HS-5 (cell line): Measurements from ENCODE around the gene CCL3.
"Not testable (repeated sequence)": the region's sequence is repeated elsewhere in the genome, so short reads cannot be mapped to it uniquely, and the experiment has no call there.

Experiments
- DNase-seq: peaks from one replicate; pipeline ENCODE4 v3.0.0-alpha.2; 2012; ENCODE audit warnings: low read depth

CCL3 gene

DNA sequence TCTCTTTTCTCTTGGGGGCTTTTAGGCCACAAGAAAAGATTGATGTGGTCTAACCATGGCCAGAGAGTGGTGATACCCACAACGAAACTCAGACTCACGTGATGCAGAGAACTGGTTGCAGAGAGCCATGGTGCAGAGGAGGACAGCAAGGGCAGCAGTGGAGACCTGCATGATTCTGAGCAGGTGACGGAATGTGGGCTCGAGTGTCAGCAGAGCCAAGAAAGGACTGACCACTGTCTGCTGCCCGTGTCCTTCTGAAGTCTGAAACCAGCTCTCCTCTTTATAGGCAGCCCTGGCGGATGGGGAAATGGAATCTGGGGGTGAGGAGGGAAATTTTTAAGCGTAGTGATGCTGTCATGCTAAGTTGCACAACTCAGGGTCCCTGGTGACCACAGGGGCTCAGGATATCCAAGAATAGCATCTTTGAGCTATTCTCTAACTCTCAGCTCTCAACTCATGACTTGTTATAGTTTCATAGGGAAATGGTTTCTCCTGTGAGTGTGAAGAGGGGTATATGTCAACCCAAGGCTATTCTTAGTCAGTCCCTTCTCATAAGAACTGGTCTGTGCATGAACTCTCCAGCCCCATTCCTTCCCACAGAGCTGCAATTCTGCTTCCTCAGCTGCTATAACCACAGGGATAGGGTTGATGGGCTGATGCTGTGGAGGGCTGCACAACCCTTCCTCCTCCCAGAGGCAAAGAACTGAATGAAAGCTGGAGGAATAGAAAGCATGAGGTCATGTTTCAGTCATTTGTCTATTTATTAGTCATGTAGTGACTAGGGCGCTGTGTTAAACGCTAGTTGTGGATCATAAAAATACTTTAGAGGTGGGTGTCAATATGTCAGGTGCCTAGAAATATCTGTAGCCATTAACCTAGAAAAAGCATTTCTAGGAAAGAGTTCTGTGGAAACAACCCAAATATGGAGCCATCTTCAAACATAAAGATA is at the start of gene CCL3:
Gene CCL3 (minus strand): TSS at position 256 of the 949 bp plus-strand sequence. CDS start 85 bp downstream, at position 171.
- no peak for DNase-seq

DNA sequence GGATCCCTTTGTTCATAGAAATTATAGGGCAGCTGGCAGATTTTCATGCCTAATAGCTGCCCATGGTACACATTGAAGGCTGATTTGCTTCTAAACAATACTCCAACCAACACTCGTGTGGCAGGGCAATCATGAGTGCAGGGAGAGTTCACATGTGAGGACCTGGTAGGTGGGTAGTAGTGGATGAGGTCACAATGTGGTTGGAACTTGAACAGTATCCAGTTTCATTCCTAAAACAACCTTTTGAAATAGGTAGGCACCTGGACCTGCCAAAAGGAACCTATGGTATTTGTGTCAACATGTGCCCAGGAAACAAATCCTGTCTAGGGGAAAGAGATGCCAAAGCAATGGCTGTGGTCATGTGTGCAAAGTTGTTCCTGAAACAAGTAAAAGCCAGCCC is 46.5 kb upstream of the CCL3 start:
- DNase-seq = no peak

DNA sequence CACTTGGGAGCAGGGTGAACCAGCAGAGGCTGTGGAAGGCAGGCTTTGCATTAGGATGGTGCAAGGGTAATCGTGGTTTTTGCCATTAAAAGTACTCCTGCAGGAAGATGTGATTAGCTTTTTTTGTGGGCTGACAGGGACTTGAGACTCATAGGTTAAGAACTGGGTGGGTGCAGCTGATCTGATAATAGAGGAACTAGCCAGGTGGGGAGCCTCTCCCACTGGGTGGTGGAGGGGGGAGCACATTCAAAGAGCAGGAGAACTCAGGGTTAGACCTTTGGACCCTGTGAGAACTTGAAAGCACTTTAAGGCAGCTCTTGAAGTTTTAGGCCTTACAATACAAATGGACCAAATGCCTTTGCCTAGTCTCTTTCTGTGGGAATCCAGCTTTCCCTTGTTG is 46.1 kb upstream of the CCL3 start:
- no peak for DNase-seq

DNA sequence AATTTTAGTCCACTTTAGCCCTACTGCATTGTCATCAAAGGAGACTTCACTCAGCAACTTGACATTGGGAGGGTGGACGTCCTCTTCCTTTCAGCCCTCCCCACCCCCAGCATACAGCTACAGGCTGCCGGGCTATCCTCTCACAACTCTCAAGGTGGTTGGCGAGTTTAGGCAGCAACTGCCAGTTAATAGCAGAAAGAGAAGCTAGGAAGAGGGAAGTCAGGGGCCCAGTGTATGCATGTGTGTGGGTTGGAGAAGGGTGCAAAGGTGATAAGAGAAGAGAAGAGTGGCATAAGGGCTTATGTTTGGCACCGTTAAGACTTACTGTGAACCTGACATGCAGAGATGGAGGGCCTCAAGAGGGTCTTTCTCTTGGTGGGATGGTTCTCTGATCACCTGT is 45.5 kb upstream of the CCL3 start:
- DNase-seq = no peak

DNA sequence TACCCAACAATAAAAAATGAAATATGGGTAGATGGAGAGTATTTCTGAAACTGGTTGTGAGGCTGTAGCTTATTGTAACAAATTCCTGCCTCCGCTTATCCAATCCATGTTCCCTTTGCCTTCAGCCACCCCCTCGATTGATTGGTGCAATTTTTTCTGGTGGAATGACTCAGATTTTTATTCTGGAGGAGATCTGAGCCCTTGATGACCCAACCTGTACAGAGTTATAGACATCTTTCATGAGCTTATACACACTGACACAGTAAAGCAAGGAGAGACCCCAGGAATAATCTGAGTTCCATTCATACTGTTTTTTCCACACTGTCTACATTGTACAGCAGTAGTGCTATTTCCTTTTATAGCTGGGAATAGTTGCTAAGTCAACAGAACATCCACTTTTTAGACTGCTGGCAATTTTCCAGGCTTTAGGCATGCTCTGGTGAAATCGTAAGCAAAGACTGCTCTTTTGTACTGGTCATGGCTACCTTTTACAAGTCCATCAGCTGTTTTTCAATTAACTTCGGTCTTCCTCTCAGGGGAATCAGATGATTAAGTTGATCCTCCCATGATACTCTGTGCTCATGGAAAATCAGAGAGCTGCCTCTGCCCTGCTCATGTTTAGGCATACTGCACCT is 43.8 kb upstream of the CCL3 start:
- no peak for DNase-seq

DNA sequence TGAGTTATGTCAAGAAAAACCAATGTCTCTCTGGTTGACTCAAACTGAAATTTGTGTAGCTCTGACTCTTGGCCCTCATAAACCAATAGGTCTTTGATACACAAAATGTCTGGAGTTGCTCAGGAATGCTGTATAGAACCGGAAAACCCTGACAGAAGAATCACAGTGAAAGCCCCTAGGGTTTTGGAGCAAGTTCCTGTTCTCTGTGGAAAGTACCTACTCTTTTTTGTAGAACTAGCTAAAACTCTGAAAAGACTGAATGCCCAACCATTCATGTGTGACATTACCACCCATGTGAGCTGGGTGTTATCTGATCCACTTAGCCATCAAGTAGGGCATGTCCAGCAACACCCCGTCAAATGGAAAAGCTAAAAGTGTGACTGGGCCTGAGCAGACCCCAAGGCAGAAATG is 42.5 kb upstream of the CCL3 start:
- DNase-seq = no peak

DNA sequence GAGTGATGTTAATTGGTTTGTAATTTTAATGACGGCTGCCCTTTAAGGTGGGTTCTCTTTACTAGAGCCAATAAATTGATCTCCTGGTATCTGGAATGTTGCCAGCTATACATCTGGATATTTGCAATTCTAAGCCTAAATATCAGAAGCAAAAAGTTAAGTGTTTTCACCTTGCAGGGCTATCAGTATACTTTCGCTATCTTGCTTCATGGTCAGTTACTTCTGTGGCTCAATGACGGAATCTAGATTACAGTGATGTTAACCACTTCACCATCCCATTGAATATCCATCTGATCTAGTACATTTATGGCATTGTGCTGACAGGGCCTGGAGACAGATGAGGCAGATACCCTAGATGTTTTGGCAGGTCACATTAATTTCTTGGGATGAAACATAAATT is 42.0 kb upstream of the CCL3 start:
- DNase-seq = no peak

DNA sequence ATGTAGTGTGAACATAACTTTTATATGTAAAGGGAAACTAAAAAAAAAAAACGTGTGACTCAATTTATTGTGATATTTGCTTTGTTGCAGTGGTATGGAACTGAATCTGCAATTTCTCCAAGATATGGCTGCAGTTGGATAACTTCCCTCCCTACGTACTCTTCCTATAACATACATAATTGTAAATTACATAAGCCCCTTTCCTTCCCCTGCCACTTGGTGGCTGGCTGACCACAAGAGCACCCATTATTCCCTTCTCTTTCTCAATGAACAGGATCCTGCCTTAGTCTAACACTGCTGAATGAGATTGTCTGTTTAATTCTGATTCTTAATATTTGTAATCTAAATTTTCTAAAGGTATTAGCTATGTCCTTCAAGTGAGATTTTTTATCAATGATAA is 41.5 kb upstream of the CCL3 start:
- no peak for DNase-seq

DNA sequence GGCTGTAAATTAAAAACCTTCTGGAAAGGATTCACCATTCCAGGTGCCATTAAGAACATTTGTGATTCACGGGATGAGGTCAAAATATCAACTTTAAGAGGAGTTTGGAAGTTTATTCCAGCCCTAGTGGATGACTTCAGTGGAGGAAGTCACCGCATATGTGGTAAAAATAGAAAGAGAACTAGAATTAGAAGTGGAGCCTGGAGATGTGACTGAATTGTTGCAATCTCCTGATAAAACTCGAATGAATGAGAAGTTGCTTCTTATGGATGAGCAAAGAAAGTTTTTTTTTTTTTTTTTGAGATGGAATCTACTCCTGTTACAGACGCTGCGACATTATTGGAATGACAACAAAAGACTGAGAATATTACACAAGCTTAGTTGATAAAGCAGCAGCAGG is 40.4 kb upstream of the CCL3 start:
- no peak for DNase-seq

DNA sequence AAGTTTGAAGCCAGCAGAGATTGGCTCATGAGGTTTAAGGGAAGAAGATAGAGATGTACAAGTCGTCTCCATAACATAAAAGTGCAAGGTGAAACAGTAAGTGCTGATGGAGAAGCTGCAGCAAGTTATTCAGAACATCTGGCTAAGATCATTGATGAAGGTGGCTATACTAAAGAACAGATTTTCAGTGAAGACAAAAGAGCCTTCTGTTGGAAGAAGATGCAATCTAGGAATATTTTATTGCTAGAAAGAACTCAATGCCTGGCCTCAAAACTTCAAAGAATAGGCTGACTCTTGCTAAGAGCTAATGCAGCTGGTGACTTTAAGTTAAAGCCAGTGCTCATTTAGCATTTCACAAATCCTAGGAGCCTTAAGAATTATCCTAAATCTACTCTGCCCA is 39.7 kb upstream of the CCL3 start:
- DNase-seq = no peak

DNA sequence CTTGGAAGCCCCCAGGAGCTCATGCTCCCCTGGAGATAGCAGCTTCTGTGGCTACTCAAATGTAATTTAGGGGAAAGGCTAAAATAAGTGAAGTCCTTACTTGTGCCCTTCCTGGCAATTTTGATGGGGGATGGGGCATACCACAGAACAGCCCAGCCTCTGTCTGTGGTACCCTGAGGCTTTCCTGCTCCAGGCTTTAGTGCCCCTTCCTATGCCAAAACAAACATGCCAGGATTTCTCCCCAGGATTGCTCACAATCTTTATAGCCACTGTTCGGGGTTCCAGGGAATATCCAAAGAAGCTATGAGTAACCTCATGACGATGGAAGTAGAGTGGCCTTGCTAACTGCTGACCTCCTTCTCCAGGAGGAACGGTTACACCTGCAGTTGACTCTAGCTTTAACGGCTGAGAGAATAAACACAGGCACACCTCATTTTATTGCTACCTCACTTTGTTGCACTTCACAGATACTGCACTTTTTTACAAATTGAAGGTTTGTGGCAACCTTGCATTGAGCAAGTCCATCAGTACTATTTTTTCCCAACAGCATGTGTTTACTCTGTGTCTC is 38.6 kb upstream of the CCL3 start:
- DNase-seq = no peak

DNA sequence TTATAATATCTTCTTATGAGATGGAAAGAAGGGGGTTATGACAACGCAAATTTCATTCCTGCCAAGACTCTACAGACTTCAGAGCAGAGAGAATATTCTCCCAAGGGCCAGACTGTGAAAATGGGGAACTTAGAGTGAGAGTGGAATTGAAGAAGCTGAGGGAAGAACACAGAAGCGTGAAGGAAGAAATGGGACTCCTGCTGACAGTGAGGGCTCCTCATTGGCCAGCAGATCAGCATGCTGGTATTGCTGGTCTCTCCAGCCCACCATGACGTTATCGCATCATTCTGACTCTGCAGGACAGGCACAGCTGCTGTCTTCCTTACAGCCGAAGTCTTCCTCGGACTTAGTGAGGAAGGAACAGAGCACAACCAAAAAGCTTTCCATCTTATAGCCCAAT is 38.0 kb upstream of the CCL3 start:
- DNase-seq = no peak

DNA sequence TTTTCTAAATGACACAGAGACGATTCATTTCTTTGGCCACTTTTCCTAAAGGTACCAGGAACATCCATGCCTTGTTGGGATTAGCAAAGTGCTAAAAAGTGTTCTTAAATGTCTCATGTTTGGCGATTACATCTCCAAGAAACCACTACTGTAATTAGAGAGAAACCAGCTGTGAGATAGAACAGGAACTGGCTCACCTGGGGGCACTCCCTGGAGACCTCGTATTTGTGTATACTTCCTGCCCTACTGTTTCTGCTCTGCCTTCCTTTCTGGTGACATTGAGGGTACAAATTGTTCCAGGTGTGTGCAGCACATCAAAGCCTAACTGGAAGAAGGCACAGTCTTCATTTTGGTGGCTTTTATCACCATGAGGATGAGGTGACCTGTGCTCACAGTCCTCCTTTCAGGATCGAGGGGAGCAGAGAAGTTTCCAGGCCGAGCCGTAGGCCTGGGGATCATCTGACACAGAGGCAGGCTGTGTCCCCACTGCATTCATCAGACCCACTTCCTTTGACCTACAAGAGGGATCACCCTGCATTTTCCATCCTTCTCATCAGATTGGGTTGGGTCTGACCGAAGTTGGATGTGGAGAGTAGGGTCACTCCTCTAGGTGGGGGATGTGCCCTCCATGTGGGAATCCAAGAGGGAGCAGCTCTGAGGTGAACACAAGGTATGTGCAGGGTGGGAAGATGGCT is 37.4 kb upstream of the CCL3 start:
- no peak for DNase-seq

DNA sequence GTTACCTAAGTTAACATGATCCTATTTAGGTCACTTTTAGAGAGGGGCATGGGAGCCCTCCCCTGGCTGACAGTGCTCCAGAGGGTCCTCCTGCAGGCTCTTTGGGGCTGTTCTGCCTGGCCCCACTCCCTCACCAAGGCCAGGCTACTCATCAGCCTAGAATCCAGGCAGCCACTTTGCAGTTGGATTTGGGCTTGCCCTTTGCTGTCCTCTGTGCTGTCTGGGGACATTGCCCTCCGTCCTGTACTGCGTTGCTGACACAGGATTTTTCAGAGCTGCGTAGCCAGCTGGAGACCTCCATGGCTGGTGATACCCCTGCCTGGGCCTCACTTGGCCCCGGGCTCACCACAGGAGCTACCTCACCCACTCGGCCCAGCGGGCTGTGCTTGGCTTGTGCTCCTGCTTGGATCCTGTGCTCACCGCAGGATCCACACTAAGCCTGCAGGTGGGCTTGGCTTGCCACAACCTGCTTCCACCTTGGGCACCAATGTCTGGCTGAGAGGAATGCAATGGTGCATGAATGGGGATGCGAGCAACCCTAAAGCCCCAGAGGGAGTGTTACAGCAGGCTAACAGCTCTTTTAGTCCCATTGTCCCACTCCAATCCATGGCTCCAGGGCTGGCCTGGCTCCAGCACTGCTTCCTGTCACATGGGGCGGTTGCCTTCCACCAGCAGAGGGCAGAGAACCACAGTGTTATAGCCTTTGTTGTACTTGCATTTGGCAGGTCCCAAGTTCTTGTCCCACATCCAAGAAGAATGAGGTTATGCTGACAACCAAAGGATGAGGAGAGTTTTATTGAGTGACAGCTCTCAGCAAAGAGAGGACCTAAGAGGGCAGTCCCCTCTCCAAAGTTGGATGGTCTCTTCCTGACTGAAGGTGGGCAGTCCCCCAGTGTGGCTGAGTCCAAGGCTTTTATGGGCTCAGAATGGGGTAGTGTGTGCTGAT is 35.2 kb upstream of the CCL3 start:
- no peak for DNase-seq

DNA sequence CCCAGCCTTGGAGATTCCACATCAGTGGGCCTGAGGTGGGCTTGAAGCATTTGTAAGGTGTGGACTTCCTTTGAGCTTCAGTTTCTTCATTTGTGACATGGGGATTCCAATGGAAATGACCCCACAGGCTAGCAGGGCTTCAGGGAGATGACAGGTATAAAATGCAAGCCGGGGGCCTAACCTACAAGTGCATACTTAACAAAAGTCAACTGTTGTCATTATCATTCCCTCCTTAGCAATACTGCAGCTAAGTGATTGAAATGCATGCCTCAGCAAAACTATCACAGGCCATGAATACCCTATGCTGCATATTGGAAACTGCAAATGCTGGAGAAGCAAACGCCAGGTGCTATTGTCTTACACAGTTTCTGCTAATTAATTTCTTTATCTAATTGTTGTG is 33.5 kb upstream of the CCL3 start:
- no peak for DNase-seq

DNA sequence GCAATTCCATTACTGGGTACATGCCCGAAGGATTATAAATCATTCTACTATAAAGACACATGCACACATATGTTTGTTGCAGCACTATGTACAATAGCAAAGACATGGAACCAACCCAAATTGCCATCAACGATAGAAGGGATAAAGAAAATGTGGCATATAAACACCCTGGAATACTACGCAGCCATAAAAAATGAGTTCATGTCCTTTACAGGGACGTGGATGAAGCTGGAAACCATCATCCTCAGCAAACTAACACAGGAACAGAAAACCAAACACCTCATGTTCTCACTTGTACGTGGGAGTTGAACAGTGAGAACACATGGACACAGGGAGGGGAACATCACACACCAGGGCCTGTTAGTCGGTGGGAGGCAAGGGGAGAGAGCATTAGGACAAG is 31.2 kb upstream of the CCL3 start:
- DNase-seq = not testable (repeated sequence)

DNA sequence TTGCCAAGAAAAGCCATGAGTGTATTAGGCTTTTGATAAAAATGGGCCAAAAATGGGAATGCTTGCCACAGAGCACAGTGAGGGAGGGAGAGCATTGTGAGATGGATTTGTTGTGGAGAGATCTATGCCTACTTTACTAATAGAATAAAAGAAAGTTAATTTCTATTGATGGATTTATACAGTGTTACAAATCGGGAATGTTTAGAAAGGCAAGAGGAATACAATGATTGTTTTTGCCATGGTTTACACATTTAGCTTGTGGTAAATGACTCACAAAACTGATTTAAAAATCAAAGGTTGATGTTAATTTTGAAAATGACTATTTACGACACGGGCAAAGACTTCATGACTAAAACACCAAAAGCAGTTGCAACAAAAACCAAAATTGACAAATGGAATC is 30.3 kb upstream of the CCL3 start:
- no peak for DNase-seq

DNA sequence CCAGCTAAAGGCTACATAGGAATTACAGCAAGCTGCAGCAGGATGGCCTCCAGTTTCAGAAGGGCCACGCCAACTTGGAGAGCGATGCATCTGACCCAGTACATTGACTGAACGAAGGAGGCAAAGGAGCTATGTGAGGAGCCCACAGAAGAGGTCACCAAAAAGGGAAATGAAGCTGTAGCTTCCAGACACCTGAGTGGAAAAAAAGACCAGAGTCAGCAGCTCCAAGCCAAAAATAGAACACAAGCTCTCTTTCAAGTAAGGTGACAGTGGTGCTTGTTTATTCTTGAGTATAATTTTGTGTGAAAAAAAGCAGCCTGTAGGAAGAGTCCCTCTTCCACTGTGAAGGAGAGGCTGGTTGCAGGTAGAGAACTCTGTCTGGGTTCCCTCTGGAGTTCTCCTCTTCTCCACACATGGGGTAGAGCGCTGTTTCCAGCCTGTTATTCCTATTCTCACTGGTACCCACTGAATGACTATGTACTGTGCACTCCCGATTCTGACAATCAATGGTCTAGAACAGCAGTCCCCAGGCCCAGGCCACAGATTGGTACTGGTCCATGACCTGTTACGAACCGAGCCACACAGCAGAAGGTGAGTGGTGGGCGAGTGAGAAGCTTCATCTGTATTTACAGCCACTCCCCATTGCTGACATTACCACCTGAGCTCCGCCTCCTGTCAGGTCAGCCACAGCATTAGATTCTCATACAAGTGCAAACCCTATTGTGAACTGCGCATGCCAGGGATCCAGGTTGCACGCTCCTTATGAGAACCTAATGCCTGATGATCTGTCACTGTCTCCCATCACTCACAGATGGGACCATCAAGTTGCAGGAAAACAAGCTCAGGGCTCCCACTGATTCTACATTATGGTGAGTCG is 28.8 kb upstream of the CCL3 start:
- DNase-seq = no peak

DNA sequence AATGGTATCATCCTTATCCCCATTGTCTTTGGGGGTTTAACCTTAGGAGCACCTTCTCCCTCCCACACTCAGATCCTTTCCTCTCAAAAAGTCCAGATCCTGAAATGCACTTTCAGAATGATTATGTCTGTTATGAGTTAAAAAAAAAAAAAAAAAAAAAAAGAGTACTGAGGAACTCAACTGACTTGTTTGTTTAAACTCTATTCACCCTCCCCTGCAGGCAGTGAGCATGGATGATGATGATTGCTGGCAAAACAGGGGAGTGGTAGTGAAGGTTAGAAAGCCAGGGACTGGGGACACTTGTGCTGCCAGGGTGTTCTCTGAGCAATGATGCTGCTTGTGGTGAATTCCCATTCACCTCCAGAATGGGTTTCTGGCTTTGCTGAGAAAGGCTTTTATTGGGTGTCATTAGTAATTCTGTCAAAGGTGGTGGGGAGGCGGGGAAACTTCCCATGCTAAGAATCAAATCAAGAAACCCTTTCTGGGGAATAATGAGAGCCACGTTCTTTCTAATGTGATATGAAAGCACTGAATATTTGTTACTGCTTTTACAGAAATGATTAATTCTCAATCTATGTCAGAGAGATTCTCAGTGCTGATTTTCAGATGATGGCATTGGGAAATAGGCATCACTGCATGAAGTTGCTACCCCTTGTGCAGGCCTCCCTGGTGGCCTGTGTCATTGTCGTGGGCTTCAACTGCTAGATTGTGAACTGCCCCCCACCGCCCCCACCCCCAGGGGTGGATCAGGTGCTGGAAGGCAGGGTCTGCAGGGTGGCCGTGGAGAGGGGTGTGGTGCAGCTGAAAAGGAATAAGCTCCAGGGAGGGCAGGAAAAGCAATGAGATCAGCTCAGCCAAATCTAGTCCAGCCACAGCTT is 27.8 kb upstream of the CCL3 start:
- DNase-seq = no peak

DNA sequence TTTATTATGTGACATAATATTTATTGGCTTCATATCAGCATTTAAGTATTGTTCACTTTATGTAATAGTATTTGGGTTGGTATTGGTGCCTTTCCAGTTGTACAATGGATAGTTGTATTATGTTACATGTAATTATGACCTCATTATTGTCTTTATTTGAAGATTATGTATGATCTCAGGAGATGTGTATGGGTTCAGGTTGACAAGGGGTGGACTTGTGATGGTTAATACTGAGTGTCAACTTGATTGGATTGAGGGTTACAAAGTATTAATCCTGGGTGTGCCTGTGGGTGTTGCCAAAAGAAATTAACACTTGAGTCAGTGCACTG is 25.7 kb upstream of the CCL3 start:
- DNase-seq = not testable (repeated sequence)
